ENCODE results near the gene GREB1L. TPM values are rescaled to one million over a fixed set of nuclear protein-coding genes. Genes with fewer than 3 reads are reported as not detected.
A peak's percentile ranks its signal among the peaks of the same experiment; 100 is the strongest.

GREB1L gene
- total RNA-seq, 1 experiment from 2014 or later: 0.26 TPM

DNA sequence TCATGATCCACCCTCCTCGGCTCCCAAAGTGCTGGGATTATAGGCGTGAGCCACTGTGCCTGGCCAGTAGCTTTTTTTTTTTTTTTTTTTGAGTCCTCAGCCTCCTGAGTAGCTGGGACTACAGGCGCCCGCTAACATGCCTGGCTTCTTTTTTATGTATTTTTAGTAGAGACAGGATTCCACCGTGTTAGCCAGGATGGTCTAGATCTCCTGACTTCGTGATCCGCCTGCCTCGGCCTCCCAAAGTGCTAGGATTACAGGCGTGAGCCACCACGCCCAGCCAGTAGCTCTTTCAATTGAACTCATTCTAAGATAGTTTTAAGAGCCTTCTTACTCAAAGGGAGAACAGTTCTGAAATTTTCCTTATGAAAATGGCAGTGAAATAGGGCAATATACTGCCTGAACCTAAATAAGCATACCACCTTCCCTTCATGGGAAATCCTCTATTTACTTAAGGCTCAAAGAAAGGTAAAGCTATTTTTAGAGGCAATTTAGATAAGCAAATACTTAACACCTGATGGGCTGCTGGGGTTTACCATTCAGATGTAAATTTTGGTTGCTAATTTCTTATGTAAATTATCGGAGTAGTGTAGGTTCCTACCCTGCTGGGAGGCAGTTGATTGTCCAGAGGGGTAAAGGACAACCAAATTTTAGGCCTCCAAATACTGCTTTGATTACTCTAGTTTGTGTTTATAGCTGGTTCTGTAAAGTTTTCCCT, 144.7 kb downstream of the GREB1L start (continued):
- TF ChIP-seq ELF4 (CRISPR knock-in tag; IDR thresholded peaks at IDR 0.05; ENCODE audit: low read depth) (no peak), USF2 (CRISPR knock-in tag; IDR thresholded peaks at IDR 0.05) (no peak), SMAD4 (CRISPR knock-in tag; IDR thresholded peaks at IDR 0.05) (no peak), ZNF281 (CRISPR knock-in tag; IDR thresholded peaks at IDR 0.05) (no peak), KAT7 (CRISPR knock-in tag; IDR thresholded peaks at IDR 0.05; ENCODE audit: borderline replicate concordance) (no peak), ZNF317 (CRISPR knock-in tag; IDR thresholded peaks at IDR 0.05; ENCODE audit: borderline replicate concordance, low read depth) (no peak), E2F1 (CRISPR knock-in tag; IDR thresholded peaks at IDR 0.05) (no peak), NR1H2 (CRISPR knock-in tag; IDR thresholded peaks at IDR 0.05) (no peak), ZNF671 (CRISPR knock-in tag; IDR thresholded peaks at IDR 0.05) (no peak), MYBL2 (CRISPR knock-in tag; IDR thresholded peaks at IDR 0.05) (no peak), TEAD1 (CRISPR knock-in tag; IDR thresholded peaks at IDR 0.05) (no peak), ETV6 (CRISPR knock-in tag; IDR thresholded peaks at IDR 0.05) (no peak), EMX1 (CRISPR knock-in tag; IDR thresholded peaks at IDR 0.05) (no peak), SP1 (CRISPR knock-in tag; conservative IDR thresholded peaks at IDR 0.05) (0 out of 2 replicates have a peak, but pooled peaks have one; percentile 15), FOXK1 (CRISPR knock-in tag; IDR thresholded peaks at IDR 0.05) (0 out of 2 replicates have a peak, but pooled peaks have one; percentile 42), RORB (CRISPR knock-in tag; IDR thresholded peaks at IDR 0.05) (no peak)
- TF ChIP-seq, protein P1, sequence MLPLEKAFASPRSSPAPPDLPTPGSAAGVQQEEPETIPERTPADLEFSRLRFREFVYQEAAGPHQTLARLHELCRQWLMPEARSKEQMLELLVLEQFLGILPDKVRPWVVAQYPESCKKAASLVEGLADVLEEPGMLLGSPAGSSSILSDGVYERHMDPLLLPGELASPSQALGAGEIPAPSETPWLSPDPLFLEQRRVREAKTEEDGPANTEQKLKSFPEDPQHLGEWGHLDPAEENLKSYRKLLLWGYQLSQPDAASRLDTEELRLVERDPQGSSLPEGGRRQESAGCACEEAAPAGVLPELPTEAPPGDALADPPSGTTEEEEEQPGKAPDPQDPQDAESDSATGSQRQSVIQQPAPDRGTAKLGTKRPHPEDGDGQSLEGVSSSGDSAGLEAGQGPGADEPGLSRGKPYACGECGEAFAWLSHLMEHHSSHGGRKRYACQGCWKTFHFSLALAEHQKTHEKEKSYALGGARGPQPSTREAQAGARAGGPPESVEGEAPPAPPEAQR (CRISPR knock-in tag; IDR thresholded peaks at IDR 0.05): no peak
- TF ChIP-seq, protein P2, sequence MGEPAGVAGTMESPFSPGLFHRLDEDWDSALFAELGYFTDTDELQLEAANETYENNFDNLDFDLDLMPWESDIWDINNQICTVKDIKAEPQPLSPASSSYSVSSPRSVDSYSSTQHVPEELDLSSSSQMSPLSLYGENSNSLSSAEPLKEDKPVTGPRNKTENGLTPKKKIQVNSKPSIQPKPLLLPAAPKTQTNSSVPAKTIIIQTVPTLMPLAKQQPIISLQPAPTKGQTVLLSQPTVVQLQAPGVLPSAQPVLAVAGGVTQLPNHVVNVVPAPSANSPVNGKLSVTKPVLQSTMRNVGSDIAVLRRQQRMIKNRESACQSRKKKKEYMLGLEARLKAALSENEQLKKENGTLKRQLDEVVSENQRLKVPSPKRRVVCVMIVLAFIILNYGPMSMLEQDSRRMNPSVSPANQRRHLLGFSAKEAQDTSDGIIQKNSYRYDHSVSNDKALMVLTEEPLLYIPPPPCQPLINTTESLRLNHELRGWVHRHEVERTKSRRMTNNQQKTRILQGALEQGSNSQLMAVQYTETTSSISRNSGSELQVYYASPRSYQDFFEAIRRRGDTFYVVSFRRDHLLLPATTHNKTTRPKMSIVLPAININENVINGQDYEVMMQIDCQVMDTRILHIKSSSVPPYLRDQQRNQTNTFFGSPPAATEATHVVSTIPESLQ (CRISPR knock-in tag; IDR thresholded peaks at IDR 0.05): no peak
- TF ChIP-seq, protein P3, sequence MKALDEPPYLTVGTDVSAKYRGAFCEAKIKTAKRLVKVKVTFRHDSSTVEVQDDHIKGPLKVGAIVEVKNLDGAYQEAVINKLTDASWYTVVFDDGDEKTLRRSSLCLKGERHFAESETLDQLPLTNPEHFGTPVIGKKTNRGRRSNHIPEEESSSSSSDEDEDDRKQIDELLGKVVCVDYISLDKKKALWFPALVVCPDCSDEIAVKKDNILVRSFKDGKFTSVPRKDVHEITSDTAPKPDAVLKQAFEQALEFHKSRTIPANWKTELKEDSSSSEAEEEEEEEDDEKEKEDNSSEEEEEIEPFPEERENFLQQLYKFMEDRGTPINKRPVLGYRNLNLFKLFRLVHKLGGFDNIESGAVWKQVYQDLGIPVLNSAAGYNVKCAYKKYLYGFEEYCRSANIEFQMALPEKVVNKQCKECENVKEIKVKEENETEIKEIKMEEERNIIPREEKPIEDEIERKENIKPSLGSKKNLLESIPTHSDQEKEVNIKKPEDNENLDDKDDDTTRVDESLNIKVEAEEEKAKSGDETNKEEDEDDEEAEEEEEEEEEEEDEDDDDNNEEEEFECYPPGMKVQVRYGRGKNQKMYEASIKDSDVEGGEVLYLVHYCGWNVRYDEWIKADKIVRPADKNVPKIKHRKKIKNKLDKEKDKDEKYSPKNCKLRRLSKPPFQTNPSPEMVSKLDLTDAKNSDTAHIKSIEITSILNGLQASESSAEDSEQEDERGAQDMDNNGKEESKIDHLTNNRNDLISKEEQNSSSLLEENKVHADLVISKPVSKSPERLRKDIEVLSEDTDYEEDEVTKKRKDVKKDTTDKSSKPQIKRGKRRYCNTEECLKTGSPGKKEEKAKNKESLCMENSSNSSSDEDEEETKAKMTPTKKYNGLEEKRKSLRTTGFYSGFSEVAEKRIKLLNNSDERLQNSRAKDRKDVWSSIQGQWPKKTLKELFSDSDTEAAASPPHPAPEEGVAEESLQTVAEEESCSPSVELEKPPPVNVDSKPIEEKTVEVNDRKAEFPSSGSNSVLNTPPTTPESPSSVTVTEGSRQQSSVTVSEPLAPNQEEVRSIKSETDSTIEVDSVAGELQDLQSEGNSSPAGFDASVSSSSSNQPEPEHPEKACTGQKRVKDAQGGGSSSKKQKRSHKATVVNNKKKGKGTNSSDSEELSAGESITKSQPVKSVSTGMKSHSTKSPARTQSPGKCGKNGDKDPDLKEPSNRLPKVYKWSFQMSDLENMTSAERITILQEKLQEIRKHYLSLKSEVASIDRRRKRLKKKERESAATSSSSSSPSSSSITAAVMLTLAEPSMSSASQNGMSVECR (CRISPR knock-in tag; IDR thresholded peaks at IDR 0.05; ENCODE audit: borderline replicate concordance): no peak
- TF ChIP-seq, protein P4, sequence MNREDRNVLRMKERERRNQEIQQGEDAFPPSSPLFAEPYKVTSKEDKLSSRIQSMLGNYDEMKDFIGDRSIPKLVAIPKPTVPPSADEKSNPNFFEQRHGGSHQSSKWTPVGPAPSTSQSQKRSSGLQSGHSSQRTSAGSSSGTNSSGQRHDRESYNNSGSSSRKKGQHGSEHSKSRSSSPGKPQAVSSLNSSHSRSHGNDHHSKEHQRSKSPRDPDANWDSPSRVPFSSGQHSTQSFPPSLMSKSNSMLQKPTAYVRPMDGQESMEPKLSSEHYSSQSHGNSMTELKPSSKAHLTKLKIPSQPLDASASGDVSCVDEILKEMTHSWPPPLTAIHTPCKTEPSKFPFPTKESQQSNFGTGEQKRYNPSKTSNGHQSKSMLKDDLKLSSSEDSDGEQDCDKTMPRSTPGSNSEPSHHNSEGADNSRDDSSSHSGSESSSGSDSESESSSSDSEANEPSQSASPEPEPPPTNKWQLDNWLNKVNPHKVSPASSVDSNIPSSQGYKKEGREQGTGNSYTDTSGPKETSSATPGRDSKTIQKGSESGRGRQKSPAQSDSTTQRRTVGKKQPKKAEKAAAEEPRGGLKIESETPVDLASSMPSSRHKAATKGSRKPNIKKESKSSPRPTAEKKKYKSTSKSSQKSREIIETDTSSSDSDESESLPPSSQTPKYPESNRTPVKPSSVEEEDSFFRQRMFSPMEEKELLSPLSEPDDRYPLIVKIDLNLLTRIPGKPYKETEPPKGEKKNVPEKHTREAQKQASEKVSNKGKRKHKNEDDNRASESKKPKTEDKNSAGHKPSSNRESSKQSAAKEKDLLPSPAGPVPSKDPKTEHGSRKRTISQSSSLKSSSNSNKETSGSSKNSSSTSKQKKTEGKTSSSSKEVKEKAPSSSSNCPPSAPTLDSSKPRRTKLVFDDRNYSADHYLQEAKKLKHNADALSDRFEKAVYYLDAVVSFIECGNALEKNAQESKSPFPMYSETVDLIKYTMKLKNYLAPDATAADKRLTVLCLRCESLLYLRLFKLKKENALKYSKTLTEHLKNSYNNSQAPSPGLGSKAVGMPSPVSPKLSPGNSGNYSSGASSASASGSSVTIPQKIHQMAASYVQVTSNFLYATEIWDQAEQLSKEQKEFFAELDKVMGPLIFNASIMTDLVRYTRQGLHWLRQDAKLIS (CRISPR knock-in tag; IDR thresholded peaks at IDR 0.05; ENCODE audit: borderline replicate concordance): no peak

All from WTC11 (cell line).